HG03060 (cell line): Measurements from ENCODE around the gene ARL6IP5.
A peak's percentile ranks its signal among the peaks of the same experiment; 100 is the strongest.

Experiments used
- ATAC-seq: cut with Tn5 transposase; IDR thresholded peaks from one replicate; pipeline ENCODE4 v1.9.1; 2021; ENCODE audit warnings: low read depth, moderate number of reproducible peaks; ENCODE audit not compliant: unreplicated experiment

ARL6IP5 gene

DNA sequence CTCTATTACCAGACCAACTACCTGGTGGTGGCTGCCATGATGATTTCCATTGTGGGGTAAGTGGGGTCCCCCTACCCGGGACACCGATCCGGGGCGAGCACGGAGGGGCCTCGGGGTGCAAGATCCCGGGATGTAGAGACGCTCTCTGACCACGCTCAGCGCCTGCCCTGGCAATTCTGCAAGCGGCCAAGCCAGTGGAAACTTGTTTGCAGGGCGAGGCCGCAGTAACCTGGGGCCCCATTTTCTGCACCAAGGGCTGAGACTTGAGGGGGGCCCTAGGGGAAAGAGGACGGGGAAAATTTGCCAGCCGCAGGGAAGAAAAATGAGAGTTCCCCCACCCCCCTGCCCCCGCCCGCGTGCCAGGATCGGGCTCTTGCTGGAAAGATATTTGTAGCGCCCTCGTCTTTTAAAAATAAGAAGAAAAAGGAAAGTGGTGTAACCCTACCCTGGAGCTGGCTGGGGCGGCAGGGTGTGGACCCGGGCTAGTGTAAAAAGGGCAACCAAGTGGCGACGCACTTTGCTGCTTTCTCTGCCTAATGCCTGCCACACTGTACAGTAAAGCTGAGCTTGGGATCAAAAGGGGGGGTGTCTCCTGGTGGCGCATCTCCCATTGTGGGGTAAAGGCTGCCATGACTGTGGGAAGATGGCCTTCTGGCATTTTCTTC is 563 bp downstream of the ARL6IP5 start:
- ATAC-seq, result no peak

DNA sequence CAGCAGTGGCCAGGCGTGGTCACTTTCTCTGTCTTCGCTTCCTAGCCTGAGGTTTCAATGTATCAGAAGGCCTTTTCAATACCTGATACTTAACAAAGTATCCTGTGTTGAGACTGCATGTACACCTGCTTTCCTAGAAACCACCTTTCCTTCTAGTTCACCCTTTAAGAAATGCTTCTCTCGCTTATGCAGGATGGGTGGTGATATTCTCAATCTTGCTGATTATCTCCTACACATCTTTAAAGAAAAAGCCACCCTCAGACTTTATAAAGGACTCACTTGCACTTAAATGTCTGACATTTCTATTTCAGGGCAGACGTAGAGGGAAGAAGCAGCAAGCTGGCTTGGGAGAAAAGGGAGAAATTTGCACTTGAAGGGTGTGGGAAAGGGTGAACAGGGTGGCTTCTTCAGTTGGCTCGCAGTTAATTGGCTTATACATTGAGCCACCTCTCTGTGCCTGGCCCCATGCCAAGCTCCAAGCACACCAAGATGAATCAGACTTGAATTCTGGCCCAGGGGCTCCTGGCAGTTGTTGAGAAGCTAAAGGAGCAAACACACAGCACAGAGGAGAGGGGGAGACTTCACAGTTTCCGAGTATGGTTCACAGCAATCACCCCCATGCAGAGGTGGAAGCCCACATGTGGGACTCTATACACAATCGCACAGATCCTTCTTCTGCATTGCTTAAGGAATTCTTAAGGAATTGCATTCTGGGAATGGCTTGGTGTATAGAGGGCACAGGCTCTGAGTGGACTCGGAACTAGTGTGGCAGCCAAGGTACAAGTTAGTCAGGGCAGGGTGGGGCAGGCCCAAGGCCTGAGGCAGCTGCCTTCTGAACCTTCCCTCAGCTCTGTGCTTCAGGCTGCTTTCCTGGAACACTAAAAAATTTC is 1.3 kb downstream of the ARL6IP5 start:
- no peak for ATAC-seq

DNA sequence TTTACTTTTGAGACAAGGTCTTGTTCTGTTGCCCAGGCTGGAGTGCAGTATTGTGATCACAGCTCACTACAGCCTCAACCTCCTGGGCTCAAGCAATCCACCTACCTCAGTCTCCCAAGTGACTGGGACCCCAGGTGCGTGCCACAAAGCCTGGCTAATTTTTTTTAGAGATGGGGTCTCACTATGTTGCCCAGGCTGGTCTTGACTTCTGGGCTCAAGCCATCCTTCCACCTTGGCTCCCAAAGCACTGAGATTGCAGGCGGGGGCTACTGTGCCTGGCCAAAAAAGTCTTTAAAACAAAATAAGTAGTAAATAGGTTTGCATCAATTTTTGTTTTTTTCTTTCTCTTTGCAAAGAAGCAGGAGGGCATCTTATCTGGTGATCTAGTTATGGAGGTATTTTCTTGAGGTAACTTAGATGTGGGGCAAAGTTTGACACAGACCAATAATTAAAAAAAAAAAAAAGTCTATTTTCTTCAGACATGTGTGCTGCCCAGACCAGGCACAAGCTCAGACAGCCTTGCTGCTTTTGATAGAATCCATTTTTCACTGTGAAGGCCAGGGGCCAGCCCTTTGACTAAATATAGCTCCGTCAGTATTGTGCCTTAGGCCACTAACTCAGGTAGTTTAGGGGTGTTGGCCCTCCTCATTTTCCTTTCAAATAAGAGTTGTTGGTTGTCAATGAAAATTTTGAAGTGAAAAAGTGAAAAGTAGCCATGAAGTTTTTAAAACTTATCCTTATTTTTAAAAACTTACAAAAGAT is 2.5 kb downstream of the ARL6IP5 start:
- ATAC-seq, result no peak

DNA sequence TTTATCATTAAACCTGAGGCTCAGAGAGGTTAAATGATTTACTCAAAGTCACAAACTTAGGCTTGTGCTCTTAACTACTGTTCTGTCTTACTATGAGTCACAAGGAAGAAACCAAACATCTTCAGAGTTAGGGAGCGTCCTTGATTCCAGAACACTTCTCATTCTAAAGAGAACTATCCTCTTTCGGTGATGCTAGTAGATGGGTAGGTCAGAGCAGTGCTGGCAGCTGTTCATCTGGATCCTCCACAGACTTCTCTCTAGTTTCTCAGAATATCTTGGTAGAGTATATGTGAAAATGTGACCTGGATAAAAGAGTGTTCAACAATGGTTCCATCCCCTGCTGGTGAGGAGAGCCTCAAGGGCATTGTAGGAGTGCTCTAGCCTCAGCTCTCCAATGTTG is 3.3 kb downstream of the ARL6IP5 start:
- ATAC-seq, result peak; percentile 26

DNA sequence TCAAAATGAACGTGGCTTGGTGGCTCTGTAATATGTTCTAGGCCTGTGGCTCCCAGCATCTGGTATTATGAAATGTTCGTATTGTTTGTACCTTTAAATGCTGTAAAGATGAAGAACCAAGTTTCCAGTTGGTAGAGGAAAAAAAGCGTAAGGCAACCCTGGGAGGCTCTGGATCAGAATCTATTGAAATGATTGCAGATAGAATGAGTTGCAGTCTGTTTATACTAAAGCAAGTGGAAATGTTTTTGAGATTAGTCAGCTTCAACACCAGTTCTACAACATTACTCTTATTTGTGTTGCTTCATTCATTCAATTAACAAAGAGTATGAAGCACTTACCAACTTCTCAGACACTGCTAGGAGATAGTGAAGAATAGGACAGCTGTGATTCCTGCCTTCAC is 5.3 kb downstream of the ARL6IP5 start:
- no peak for ATAC-seq

DNA sequence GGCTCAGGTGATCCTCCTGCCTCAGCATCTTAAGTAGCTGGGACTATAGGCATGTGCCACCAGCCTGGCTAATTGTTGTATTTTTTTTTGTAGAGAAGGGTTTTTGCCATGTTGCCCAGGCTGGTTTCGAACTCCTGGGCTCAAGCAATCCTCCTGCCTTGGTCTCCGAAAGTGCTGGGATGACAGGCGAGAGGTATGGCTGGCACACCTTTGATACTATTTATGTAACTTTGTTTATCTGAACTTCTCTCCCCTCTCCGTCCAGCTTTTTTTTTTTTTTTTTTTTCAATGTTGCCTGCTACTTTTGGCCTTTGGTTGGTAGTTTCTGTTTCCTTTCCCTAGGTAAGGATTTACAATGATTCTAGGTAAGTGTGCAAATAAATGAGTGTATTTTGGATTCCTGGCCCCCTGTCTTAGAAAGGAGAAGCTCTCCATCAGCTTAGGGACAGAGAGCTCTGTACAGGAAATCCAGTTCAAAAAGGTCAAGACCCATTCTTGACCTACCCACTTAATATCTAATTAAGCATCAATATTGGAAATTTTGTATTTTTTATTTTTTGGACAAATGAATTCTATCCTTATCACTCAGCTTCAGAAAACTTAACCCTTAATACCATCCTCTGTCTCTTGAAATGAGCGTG is 6.8 kb downstream of the ARL6IP5 start:
- no peak for ATAC-seq

DNA sequence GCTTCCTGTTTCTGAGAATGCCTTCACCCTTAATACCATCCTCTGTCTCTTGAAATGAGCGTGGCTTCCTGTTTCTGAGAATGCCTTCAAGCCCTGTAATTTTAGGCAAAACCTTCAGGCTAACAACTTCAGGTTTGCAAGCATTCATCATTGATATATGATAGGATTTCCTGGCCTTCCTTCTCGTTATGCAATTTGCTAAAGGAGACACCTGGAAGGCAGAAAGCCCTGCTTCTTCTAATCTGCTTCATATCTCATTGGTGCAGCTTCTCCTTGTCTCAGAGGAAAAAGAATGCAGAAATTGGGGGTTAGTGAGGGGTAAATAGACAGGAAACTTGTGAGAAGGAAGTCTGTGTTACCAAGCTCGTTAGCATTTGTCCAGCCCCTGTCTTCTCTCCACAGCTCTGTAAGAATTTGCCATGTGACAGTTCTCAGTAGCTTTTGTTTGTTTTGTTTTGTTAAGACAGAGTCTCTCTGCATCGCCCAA is 7.3 kb downstream of the ARL6IP5 start:
- peak; percentile 74 for ATAC-seq

DNA sequence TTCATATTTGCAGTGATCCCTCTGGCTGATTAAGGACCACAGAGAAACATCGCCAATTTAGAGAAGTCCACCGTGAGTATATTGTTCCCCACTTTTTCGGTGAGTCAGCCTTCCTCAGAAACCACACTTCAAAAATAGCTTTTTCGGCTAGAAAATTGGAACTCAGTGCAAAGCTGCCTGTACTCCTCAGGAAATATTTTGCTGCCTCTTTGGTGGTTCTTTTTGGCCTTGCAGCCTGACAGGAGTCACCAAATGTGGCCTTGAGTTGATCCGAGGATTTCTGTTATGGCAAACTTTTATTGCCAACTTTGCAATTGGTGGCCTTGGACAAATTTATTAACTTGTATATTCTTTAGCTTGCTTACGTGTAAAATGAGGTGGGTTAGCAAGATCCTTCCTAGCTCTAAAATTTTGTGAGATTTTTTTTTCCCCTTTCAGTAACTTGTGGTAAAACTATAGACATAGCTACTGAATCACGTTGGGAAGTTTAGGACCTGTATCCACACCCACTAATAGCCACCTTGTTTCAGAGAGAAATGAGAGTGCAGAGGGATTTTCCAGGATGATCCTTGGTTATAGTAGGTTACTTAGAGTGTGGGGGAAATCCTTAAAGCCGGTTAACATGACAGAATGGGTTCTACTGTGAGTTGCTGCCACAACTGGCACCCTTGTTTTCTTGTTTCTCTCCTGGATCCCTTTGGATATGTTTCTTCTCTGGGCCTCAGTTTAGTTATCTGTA is 9.9 kb downstream of the ARL6IP5 start:
- ATAC-seq, result no peak

DNA sequence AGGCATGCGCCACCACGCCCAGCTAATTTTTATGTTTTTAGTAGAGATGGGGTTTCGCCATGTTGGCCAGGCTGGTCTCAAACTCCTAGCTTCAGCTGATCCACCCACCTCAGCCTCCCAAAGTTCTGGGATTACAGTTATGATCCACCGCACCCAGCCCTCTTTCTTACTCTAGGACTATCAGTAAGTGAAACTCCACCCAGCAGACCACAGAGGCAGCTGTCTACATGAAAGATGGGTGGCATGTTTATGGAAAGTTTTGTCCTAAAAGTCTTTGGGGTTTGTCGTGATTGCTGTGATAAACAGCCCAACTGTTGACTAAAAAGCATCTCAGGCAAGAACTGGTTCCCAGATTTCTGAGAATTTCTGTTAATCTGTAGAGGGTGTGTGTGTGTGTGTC is 10.9 kb downstream of the ARL6IP5 start:
- ATAC-seq, result no peak

DNA sequence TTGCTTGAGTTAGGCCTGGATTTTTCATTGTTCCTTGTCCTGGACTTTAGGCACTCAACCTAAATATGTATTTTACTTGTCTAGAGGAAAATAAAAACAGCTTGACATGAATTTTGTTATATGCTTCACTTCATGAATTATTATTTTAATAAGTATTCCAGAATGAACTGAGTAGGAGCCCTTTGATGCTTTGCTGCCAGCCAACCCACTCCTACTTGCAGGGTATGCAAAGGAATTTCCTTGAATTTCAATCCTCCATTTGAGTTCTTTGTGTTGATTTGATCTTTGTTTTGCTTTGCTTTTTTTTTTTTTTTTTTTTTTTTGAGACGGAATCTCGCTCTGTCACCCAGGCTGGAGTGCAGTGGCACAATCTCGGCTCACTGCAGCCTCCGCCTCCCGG is 11.6 kb downstream of the ARL6IP5 start:
- no peak for ATAC-seq

DNA sequence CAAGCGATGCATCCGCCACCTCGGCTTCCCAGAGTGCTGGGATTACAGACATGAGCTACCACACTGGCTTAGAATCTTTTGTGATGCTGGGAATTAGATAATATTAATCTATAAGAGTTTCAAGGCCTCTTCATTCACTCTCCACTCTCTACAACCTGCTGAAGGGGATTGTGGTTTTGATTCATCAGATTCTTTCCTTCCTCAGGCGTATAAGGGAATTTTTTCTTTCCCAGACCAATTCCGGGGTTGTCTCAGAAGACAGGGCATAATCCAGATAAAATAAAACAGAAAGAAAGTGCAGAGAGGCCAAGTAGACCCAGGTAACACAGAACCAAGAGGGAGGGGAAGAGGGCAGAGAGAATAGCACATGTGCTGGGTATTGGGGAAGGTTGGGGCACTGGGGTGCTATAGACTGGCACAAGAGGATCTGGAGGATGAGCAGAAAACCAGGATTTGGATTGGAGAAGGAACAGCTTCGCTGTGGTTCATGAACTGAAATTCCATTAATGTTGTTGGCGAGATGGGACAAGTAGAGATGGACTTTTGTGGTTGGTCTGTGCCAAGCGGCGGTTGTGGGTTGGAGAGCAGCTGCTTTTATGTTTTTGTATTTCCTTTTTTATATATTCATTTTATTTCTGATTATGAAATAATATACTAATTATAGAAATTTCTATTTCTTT is 12.8 kb downstream of the ARL6IP5 start:
- ATAC-seq, result no peak

DNA sequence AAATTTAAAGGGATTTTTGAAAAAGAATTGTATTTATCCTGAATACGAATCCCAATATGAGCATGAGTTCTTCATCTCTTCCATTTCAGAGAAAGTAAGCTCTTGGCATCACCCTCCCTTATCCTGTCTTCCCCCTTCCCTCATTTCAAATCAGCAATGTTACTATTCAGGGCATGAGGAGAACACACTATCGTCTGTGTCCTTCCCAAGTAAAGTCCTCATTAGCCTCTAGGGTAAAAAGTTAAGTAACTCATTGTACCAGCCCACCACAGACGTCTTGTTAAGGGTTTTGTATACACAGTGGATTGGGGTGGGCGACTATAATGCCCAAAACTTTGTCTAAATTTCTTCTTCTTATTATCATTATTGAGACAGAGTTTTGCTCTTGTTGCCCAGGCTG is 14.8 kb downstream of the ARL6IP5 start:
- no peak for ATAC-seq

DNA sequence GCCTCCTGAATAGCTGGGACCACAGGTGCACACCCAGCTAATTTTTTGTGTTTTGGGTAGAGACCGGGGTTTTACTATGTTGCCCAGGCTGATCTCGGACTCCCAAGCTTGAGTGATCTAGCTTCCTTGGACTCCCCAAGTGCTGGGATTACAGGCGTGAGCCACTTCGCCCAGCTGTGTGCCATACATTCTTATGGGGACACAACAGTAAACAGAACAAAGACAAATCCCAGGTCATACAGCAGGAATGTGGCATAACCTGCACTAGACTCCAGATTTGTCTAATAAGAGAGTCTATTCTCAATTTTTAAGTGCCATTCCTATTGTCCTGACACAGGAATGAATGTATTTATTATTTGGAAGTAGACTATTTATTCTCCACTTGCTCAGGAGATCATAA is 17.6 kb downstream of the ARL6IP5 start:
- no peak for ATAC-seq

DNA sequence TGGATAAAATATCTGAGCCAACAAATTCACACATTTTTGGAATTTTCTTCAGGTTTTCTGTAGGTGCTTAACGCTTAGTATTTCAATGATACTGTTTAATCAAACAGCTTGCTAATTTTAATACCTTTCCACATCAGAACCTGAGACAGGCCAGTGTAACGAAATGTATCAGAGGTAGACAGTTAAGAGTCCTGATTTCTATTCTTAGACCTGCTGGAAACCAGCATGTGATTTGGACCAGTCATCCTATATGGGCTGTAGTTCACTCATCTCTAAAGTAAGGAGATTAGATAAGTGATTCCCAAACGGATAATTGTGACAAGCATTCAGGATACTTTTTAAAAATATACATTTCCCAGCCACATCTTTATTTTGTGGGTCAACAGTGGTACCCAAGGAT is 18.4 kb downstream of the ARL6IP5 start:
- ATAC-seq, result no peak

DNA sequence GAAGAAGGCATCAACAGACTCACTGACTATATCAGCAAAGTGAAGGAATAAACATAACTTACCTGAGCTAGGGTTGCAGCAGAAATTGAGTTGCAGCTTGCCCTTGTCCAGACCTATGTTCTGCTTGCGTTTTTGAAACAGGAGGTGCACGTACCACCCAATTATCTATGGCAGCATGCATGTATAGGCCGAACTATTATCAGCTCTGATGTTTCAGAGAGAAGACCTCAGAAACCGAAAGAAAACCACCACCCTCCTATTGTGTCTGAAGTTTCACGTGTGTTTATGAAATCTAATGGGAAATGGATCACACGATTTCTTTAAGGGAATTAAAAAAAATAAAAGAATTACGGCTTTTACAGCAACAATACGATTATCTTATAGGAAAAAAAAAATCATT is 19.8 kb downstream of the ARL6IP5 start:
- ATAC-seq, result no peak

DNA sequence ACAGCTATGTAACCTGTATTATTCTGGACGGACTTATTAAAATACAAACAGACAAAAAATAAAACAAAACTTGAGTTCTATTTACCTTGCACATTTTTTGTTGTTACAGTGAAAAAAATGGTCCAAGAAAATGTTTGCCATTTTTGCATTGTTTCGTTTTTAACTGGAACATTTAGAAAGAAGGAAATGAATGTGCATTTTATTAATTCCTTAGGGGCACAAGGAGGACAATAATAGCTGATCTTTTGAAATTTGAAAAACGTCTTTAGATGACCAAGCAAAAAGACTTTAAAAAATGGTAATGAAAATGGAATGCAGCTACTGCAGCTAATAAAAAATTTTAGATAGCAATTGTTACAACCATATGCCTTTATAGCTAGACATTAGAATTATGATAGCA is 20.6 kb downstream of the ARL6IP5 start:
- ATAC-seq, result no peak

DNA sequence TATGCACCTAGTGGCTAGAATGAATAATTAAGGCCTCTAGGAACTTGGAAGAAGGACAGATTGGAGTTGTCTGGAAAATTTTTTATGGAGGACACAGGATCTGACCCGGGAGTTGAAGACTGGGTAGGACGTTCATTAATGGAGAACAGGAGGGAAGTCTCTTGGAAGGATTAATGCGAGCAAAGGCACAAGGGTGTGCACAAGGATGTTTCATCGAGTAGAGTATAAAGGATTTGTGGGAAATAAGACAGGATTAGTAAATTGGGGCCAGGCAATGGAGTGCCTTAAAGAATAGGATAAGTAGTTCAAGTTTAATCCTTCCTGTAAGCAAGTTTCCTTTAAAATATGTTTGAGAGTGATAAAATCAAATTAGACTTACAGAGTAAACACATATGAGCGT is 23.1 kb downstream of the ARL6IP5 start:
- ATAC-seq, result no peak

DNA sequence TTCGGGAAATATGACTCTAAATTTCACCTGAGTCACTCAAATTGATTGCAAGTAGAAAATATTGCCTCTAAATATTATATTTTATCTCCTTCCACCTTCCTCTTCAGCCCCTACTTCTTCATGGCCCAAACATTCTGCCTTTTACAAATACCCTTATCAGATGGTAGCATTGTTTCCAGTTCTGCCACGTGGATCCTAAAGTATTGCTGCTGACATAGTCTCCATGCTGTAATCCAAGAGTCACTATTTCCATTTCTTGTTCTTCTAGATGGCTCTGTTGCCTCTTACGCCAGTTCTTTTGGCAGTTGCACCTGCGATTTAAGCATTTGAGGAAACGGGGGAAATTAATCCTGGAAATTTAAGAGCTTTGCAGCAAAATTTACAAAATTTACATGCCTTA is 24.1 kb downstream of the ARL6IP5 start:
- no peak for ATAC-seq

DNA sequence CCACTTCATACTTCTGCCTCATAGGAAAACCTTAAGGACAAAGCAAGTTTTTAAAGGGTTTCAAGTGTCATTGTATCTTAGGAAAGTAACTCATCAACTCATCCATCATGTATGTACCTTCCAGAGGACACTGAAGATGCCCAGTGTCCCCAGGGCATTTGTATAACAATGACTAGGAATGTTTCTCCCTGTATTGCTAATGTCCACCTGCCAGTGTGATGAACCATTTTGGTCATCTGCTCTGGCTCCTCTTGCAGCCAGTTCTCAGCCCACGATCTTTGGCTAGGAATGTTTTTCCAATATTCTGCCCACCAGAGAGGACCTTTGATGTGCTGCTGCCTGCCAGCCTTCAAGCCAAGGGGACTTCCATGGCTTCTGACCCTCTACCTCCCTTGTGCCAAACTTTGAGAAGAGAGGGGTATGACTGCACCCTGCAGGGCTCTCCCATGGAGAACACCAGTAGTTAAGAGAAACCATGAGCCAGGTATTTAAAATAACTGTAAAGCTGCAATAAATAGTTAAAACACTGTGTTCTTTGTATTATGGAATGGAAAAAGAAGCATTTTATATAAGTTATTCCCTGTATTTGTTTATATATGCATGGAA is 26.3 kb downstream of the ARL6IP5 start:
- no peak for ATAC-seq
